Right lobe of liver (tissue), 6 donors: ENCODE data around the gene DAPK2. TPM values are rescaled to one million over a fixed set of nuclear protein-coding genes. Genes with fewer than 3 reads are reported as not detected.
A peak's percentile ranks its signal among the peaks of the same experiment; 100 is the strongest.

Experiments used
- ATAC-seq, 4 donors: fragments of 200-7000 bp; cut with Tn5 transposase; one replicate each; pipeline ENCODE4 v1.9.1; 2020; ENCODE audit warnings: mild to moderate bottlenecking in 4 of 4, moderate library complexity in 4 of 4
- DNase-seq, 3 donors: peaks; one replicate each; pipeline ENCODE4 v3.0.0-alpha.2; 2020
- H3K27ac ChIP-seq, 3 donors: fragments of 200-600 bp; one replicate each; pipeline ENCODE4 v1.8.0; 2022
- H3K27me3 ChIP-seq, 2 donors: fragments of 200-600 bp; one replicate each; pipeline ENCODE4 v1.8.0; 2022
- H3K36me3 ChIP-seq, 4 donors: fragments of 200-600 bp; sonication (generic) in 1 of 4; one replicate each; pipeline versions ENCODE4 v1.5.1 to v1.8.0; 2017 to 2022; ENCODE audit warnings: control low read depth in 1 of 4
- H3K4me1 ChIP-seq, 4 donors: fragments of 200-600 bp; sonication (generic) in 1 of 4; one replicate each; pipeline versions ENCODE4 v1.5.1 to v1.8.0; 2017 to 2022; ENCODE audit warnings: control low read depth in 1 of 4
- H3K4me3 ChIP-seq, 3 donors: fragments of 200-600 bp; one replicate each; pipeline ENCODE4 v1.8.0; 2022
- H3K9me3 ChIP-seq, 4 donors: fragments of 200-600 bp; sonication (generic) in 1 of 4; one replicate each; pipeline versions ENCODE4 v1.5.1 to v1.8.0; 2017 to 2022; ENCODE audit warnings: control low read depth in 1 of 4
- CTCF ChIP-seq, 4 donors: fragments of 200-600 bp in 3 of 4; fragments of 450-650 bp in 1 of 4; IDR thresholded peaks; one replicate each; pipeline versions ENCODE4 v1.5.1 to v1.8.0; 2016 to 2022; ENCODE audit warnings: antibody characterized with exemption in 4 of 4, mild to moderate bottlenecking in 2 of 4
- POLR2A ChIP-seq: fragments of 450-650 bp; IDR thresholded peaks from one replicate; pipeline ENCODE4 v1.6.1; 2017; ENCODE audit warnings: antibody characterized with exemption, mild to moderate bottlenecking
- WGBS: methylation state at CpG from one replicate; pipeline ENCODE4 v1.1.6; 2018; ENCODE audit warnings: low coverage, low lambda C conversion rate; ENCODE audit not compliant: insufficient coverage; ENCODE audit errors: missing lambda C conversion rate; 5-methylcytosine and 5-hydroxymethylcytosine counted together
- intact Hi-C, 2 donors: fragments of 100-400 bp; cut with DNase I; formaldehyde crosslinking; loops; one replicate each; pipeline versions ENCODE4 v1.11.2 to v1.14.1; 2022
- total RNA-seq, 6 experiments: library from RNA; depleted of rRNA in 2 of 6; stranded (reverse); fragments of >200 nt in 2 of 6; fragmentation: NEBNext Ultra II Directional in 3 of 6; extraction: Animal tissue kit (Norgen Biotek cat#: 25700) in 3 of 6; gene quantifications; one replicate each; pipeline versions ENCODE4 v1.1.0 to v1.2.4, GENCODE V29; 2016 to 2023
- donor health status: DM: no; HTN: yes; CAD: no.
- donor health status: DM: no; HTN: no; CAD: no.
- donor health status: DM: no; HTN: no; CAD: no.
- donor health status: DM: no; HTN: yes; CAD: no.
- donor health status: DM: no; HTN: yes; CAD: no.

The DAPK2 gene
- total RNA-seq, 6 experiments from 2014 or later, result 1.5 to 11.5 (median 4.7) TPM

- ATAC-seq, result peak in 2 of 4 donors; percentile 12 to 35
- TF ChIP-seq POLR2A (no peak), CTCF (IDR thresholded peaks at IDR 0.05) (no peak)
- H3K27ac ChIP-seq, result no peak overlapping the region
Measured at GRCh38 chr15:64000183-64000951, 45.9 kb downstream of the DAPK2 start.

GRCh38 chr15:63999177-63999576 lies 47.1 kb downstream of the DAPK2 start:
- no peak for TF ChIP-seq CTCF (IDR thresholded peaks at IDR 0.05)
- TF ChIP-seq POLR2A, result no peak
- H3K9me3 ChIP-seq, result no peaks in the 10 kb centered on the region
- H3K27ac ChIP-seq, result no peak overlapping the region
- DNase-seq (no peak), ATAC-seq (peak in 2 of 4 donors; percentile 15 to 25)
- H3K4me1 ChIP-seq, result peaks cover 0 to 2% (median 0%) of the 10 kb centered on the region in 4 donors
- intact Hi-C loops, result no loop called here
- no CpG with 5 or more reads among the region's 3 CpGs for WGBS
- H3K27me3 ChIP-seq, result no peaks in the 10 kb centered on the region
- H3K4me3 ChIP-seq, result no peak overlapping the region
- no peaks in the 10 kb centered on the region for H3K36me3 ChIP-seq

More at GRCh38 chr15:64000183-64000951, 45.9 kb downstream of the DAPK2 start:
- no peak overlapping the region for H3K4me3 ChIP-seq
- intact Hi-C loops, result no loop called here
- H3K27me3 ChIP-seq, result no peaks in the 10 kb centered on the region
- no peak for DNase-seq
- no peaks in the 10 kb centered on the region for H3K36me3 ChIP-seq
- 77% methylated on average over 4 of the region's 4 CpGs for WGBS
- H3K9me3 ChIP-seq, result no peaks in the 10 kb centered on the region
- H3K4me1 ChIP-seq, result peaks cover 0 to 2% (median 0%) of the 10 kb centered on the region in 4 donors

GRCh38 chr15:63998489-63998888 lies 47.8 kb downstream of the DAPK2 start:
- Histone ChIP-seq H3K27me3 (no peaks in the 10 kb centered on the region), H3K27ac (no peak overlapping the region), H3K4me1 (no peaks in the 10 kb centered on the region), H3K9me3 (no peaks in the 10 kb centered on the region), H3K36me3 (no peaks in the 10 kb centered on the region), H3K4me3 (no peak overlapping the region)
- ATAC-seq (peak; percentile 31 to 49 (median 36)), DNase-seq (no peak)
- 61% methylated on average over 3 of the region's 8 CpGs for WGBS
- TF ChIP-seq POLR2A (no peak), CTCF (IDR thresholded peaks at IDR 0.05) (no peak)
- intact Hi-C loops, result no loop called here

- no peaks in the 10 kb centered on the region for H3K36me3 ChIP-seq
- intact Hi-C loops, result no loop called here
- no peaks in the 10 kb centered on the region for H3K27me3 ChIP-seq
- H3K27ac ChIP-seq, result no peak overlapping the region
- 83% methylated on average over 2 of the region's 4 CpGs for WGBS
- no peak overlapping the region for H3K4me3 ChIP-seq
- DNase-seq (no peak), ATAC-seq (peak in 1 of 4 donors; percentile 8)
- no peaks in the 10 kb centered on the region for H3K4me1 ChIP-seq
- H3K9me3 ChIP-seq, result no peaks in the 10 kb centered on the region
- TF ChIP-seq CTCF (IDR thresholded peaks at IDR 0.05) (no peak), POLR2A (no peak)
Measured at GRCh38 chr15:63997715-63998442, 48.4 kb downstream of the DAPK2 start.
